GM12878 (cell line): ENCODE measurements around the gene KPNA1. TPM values are rescaled to one million over a fixed set of nuclear protein-coding genes. Genes with fewer than 3 reads are reported as not detected.

Source experiments
- ATAC-seq: fragments of 200-7000 bp; cut with Tn5 transposase; 3 replicates; pipeline ENCODE4 v1.9.1; 2020; ENCODE audit warnings: mild to moderate bottlenecking, moderate library complexity
- BruUV-seq: library from RNA; stranded (reverse); fragments of 400-500 nt; replicated peaks from 2 replicates; lab custom pipeline; 2021; lab: Mats Ljungman, UMichigan
- CTCF ChIA-PET: fragments of 300-600 bp; sonication (Branson Sonifier 250); formaldehyde crosslinking; extraction: SDS; loops from one replicate; lab custom pipeline; 2021; ENCODE audit warnings: inconsistent platforms; lab: Yijun Ruan, JAX
- POLR2A ChIA-PET: fragments of 350-600 bp; formaldehyde crosslinking; extraction: SDS; loops from one replicate; lab custom pipeline; 2021; ENCODE audit warnings: inconsistent platforms; lab: Charles Lee
- RAD21 ChIA-PET: fragments of 300-600 bp; sonication (Branson Sonifier 250); formaldehyde crosslinking; loops from one replicate; lab custom pipeline; 2023; ENCODE audit warnings: antibody characterized with exemption; ENCODE audit not compliant: unreplicated experiment; lab: Charles Lee
- SMC1A ChIA-PET: fragments of 300-600 bp; sonication (Branson Sonifier 250); formaldehyde crosslinking; loops from one replicate; lab custom pipeline; 2023; ENCODE audit not compliant: unreplicated experiment, uncharacterized antibody; lab: Charles Lee
- DNase-seq: peaks from one replicate; pipeline ENCODE4 v3.0.0-alpha.2; 2011; ENCODE audit warnings: low read depth, low spot score
- FAIRE-seq: peaks from 3 replicates; lab custom pipeline; 2011; peaks lifted over from hg19 to GRCh38; lab: Jason Lieb, UNC
- H2AFZ ChIP-seq: 2 replicates; pipeline ENCODE4 v1.6.0; 2011; ENCODE audit warnings: low read depth, low read length, control low read depth; ENCODE audit not compliant: control insufficient read depth
- H3K27ac ChIP-seq: 2 replicates; pipeline ENCODE4 v1.5.1; 2011; ENCODE audit warnings: control low read depth; ENCODE audit not compliant: control insufficient read depth, insufficient read depth
- H3K27me3 ChIP-seq, 2 experiments: replicated peaks in 1 of 2; 2 replicates each; pipeline versions ENCODE4 v1.6.0 to v1.6.1; 2011; ENCODE audit warnings: low read length in 1 of 2; ENCODE audit not compliant: control insufficient read depth in 2 of 2, insufficient read depth in 2 of 2
- H3K36me3 ChIP-seq, 2 experiments: 2 replicates each; pipeline ENCODE4 v1.5.1; 2011; ENCODE audit warnings: low read length in 1 of 2; ENCODE audit not compliant: control insufficient read depth in 2 of 2, insufficient read depth in 2 of 2
- H3K4me1 ChIP-seq: 2 replicates; pipeline ENCODE4 v1.6.1; 2011; ENCODE audit warnings: mild to moderate bottlenecking, low read length, moderate library complexity, mixed read lengths; ENCODE audit not compliant: control insufficient read depth, insufficient read depth
- H3K4me2 ChIP-seq: 2 replicates; pipeline ENCODE4 v1.6.0; 2011; ENCODE audit warnings: control low read depth; ENCODE audit not compliant: control insufficient read depth, insufficient read depth
- H3K4me3 ChIP-seq: fragments of 200-600 bp; sonication (generic); 2 replicates; pipeline ENCODE4 v1.5.1; 2016
- H3K79me2 ChIP-seq: 2 replicates; pipeline ENCODE4 v1.6.0; 2011; ENCODE audit warnings: low read length; ENCODE audit not compliant: control insufficient read depth, insufficient read depth
- H3K9ac ChIP-seq: 2 replicates; pipeline ENCODE4 v1.8.0; 2011; ENCODE audit warnings: low read length, control low read depth, mixed read lengths; ENCODE audit not compliant: control insufficient read depth, insufficient read depth
- H3K9me3 ChIP-seq: replicated peaks from 3 replicates; pipeline ENCODE4 v1.5.1; 2011; ENCODE audit warnings: mild to moderate bottlenecking, low read length; ENCODE audit not compliant: control insufficient read depth, insufficient read depth
- H4K20me1 ChIP-seq: 2 replicates; pipeline ENCODE4 v1.6.0; 2011; ENCODE audit not compliant: control insufficient read depth, insufficient read depth
- BRCA1 ChIP-seq: IDR thresholded peaks from 2 replicates; pipeline ENCODE4 v1.6.1; 2011; ENCODE audit warnings: low read depth, low read length, improper control_type of control experiment
- HDAC6 ChIP-seq: fragments of 200-600 bp; sonication (generic); IDR thresholded peaks from one replicate; pipeline ENCODE4 v1.8.0; 2017; ENCODE audit warnings: antibody characterized with exemption; ENCODE audit not compliant: unreplicated experiment
- LARP7 ChIP-seq: fragments of 450-650 bp; IDR thresholded peaks from 2 replicates; pipeline ENCODE4 v1.6.1; 2017; ENCODE audit warnings: mild to moderate bottlenecking
- MEF2B ChIP-seq: fragments of 450-650 bp; IDR thresholded peaks from 2 replicates; pipeline ENCODE4 v1.6.1; 2018; ENCODE audit warnings: mild to moderate bottlenecking, moderate library complexity; ENCODE audit not compliant: partially characterized antibody, poor library complexity, severe bottlenecking
- NFXL1 ChIP-seq: fragments of 450-650 bp; IDR thresholded peaks from 2 replicates; pipeline ENCODE4 v1.6.1; 2017; ENCODE audit warnings: antibody characterized with exemption, mild to moderate bottlenecking, borderline replicate concordance
- PAX8 ChIP-seq: fragments of 450-650 bp; IDR thresholded peaks from 2 replicates; pipeline ENCODE4 v1.6.1; 2017; ENCODE audit warnings: mild to moderate bottlenecking, moderate library complexity
- RCOR1 ChIP-seq: conservative IDR thresholded peaks from 2 replicates; pipeline ENCODE4 v1.6.1; 2012; ENCODE audit warnings: low read depth, low read length, improper control_type of control experiment
- RFX5 ChIP-seq: IDR thresholded peaks from 2 replicates; pipeline ENCODE4 v1.6.1; 2011; ENCODE audit warnings: low read depth, low read length, improper control_type of control experiment
- RUNX3 ChIP-seq: IDR thresholded peaks from 2 replicates; pipeline ENCODE4 v1.6.1; 2012; ENCODE audit warnings: low read length, inconsistent platforms
- SRF ChIP-seq, 2 experiments: IDR thresholded peaks; 2 replicates each; pipeline ENCODE4 v1.6.1; 2011; ENCODE audit warnings: low read depth in 2 of 2, low read length in 2 of 2, mild to moderate bottlenecking in 1 of 2, moderate library complexity in 1 of 2
- TCF7 ChIP-seq: IDR thresholded peaks from 2 replicates; pipeline ENCODE4 v1.6.1; 2014; ENCODE audit warnings: antibody characterized with exemption, borderline replicate concordance
- ZNF384 ChIP-seq: IDR thresholded peaks from 2 replicates; pipeline ENCODE4 v1.6.1; 2012; ENCODE audit warnings: low read depth, mild to moderate bottlenecking, low read length, improper control_type of control experiment, borderline replicate concordance
- WGBS: methylation state at CpG from one replicate; pipeline ENCODE4 v1.1.6; 2016; ENCODE audit warnings: low lambda C conversion rate; ENCODE audit not compliant: insufficient replicate concordance, insufficient coverage; ENCODE audit errors: missing lambda C conversion rate; 5-methylcytosine and 5-hydroxymethylcytosine counted together
- in situ Hi-C: fragments of 300-500 bp; cut with MboI; formaldehyde crosslinking; loops from 9 replicates; pipeline ENCODE4 v1.14.3; 2018; ENCODE audit warnings: mixed read lengths
- intact Hi-C: fragments of 100-400 bp; cut with micrococcal nuclease; formaldehyde crosslinking; loops from one replicate; pipeline ENCODE4 v1.14.2; 2022; ENCODE audit not compliant: unreplicated experiment
- polyA plus RNA-seq, 11 experiments: library from polyadenylated mRNA; depleted of rRNA in 4 of 11; unstranded in 6 of 11; stranded (reverse) in 5 of 11; fragments of >200 nt; fragmentation: Nextera tagmentation in 4 of 11; fragmentation: Illumina TruSeq in 1 of 11; extraction: Ambion mirVana in 4 of 11; extraction: Trizol in 1 of 11; gene quantifications; 1 replicate in 1 of 11; 2 replicates in 10 of 11; pipeline versions ENCODE4 v1.2.1 to v1.2.3, GENCODE V29; 2011 to 2016; ENCODE audit warnings: inconsistent platforms in 2 of 11, missing spikeins in 2 of 11, low read depth in 1 of 11
- total RNA-seq, 4 experiments: library from RNA; depleted of rRNA in 3 of 4; stranded (reverse); fragments of >200 nt in 3 of 4; fragmentation: Illumina TruSeq in 1 of 4; extraction: Trizol in 1 of 4; gene quantifications; 2 replicates each; pipeline versions ENCODE4 v1.2.1 to v1.2.3, GENCODE V29; 2013 to 2021
- TF ChIP-seq, protein P1 (sequence below): fragments of 450-650 bp; IDR thresholded peaks from 2 replicates; pipeline ENCODE4 v1.6.1; 2018; ENCODE audit warnings: mild to moderate bottlenecking, low read depth, moderate library complexity; ENCODE audit not compliant: partially characterized antibody
- TF ChIP-seq, protein P2 (sequence below), 3 experiments: IDR thresholded peaks in 2 of 3; conservative IDR thresholded peaks in 1 of 3; 2 replicates each; pipeline ENCODE4 v1.5.1; 2011; ENCODE audit warnings: low read depth in 3 of 3, low read length in 3 of 3, mild to moderate bottlenecking in 3 of 3, control low read depth in 2 of 3, moderate library complexity in 2 of 3, inconsistent platforms in 1 of 3, mixed read lengths in 1 of 3; ENCODE audit not compliant: control insufficient read depth in 2 of 3, insufficient read depth in 1 of 3; ENCODE audit errors: extremely low read depth in 1 of 3
- TF ChIP-seq, protein P3 (sequence below): IDR thresholded peaks from 2 replicates; pipeline ENCODE4 v1.6.1; 2012; ENCODE audit warnings: low read length, inconsistent platforms
- TF ChIP-seq, protein P4 (sequence below): fragments of 450-650 bp; IDR thresholded peaks from 2 replicates; pipeline ENCODE4 v1.6.1; 2017; ENCODE audit warnings: mild to moderate bottlenecking, low read depth, inconsistent platforms; ENCODE audit not compliant: poor library complexity, severe bottlenecking

KPNA1 gene
- total and polyA plus RNA-seq, 10 of the 15 experiments (the other 5 are each of a cell fraction or from before 2014, with no cell fraction given) = 8.5 to 52.7 (median 41.0) TPM

DNA sequence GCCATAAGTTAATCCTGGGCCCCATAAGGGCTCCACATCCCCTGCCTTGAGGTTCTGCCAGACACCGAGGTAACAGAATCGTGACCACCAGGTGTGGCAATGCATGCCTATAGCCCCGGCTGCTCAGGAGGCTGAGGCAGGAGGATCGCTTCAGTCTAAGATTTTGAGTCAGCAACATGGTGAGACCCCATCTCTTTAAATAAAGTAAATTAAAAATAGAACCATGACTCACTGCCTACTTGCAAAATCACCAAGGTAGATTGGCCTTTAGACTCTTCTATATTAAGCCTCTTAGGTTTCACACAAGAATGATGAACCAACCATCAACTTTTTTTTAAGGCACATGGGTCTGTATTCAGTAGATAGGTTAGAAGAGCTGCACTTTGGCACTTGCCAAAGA, 108.5 kb downstream of the KPNA1 start:
- Histone ChIP-seq H4K20me1 (no peaks in the 10 kb centered on the region), H3K4me1 (no peaks in the 10 kb centered on the region), H3K27me3 (no peaks in the 10 kb centered on the region), H3K36me3 (peaks cover 5 to 18% of the 10 kb centered on the region in 2 experiments), H3K4me2 (no peak overlapping the region), H3K27ac (no peak overlapping the region), H3K9ac (no peak overlapping the region), H3K79me2 (no peaks in the 10 kb centered on the region; the same call in 1 of the 2 replicates), H3K9me3 (no peaks in the 10 kb centered on the region), H3K4me3 (no peak overlapping the region), H2AFZ (no peak overlapping the region)
- intact Hi-C loops = no loop called here
- CTCF ChIA-PET = interaction anchor here (0.9 to 5.4 kb wide), 6 partner anchors 9 to 360 kb away, joined by 3 to 28 read pairs (median 4); partner anchors contain the start of genes FAM162A and WDR5B
- POLR2A ChIA-PET = interaction anchor here (0.6 to 2.6 kb wide), 5 partner anchors 10 to 135 kb away, joined by 3 to 16 read pairs (median 4); partner anchors contain the start of genes FAM162A and WDR5B
- DNase-seq (no peak), ATAC-seq (peak; percentile 68), FAIRE-seq (no peak)
- SMC1A ChIA-PET = interaction anchor here (1.3 to 7.4 kb wide), 5 partner anchors 9 to 304 kb away, joined by 3 to 70 read pairs (median 6); no protein-coding TSS in a partner anchor
- in situ Hi-C loops = no loop called here
- RAD21 ChIA-PET = interaction anchor here (0.8 to 1.9 kb wide), 5 partner anchors 10 to 100 kb away, joined by 3 to 6 read pairs (median 4); partner anchors contain the start of genes FAM162A, MIX23 and WDR5B
- BruUV-seq = no TSS peak
- 5% methylated on average over 4 of the region's 4 CpGs for WGBS
- TF ChIP-seq HDAC6 (no peak), MEF2B (peak; percentile 67), SRF (IDR thresholded peaks at IDR 0.05; ENCODE audit: low read depth in 2 of 2, low read length in 2 of 2) (no peak), RUNX3 (peak; percentile 32), LARP7 (no peak), NFXL1 (no peak), ZNF384 (no peak), RCOR1 (no peak), BRCA1 (no peak), PAX8 (no peak), RFX5 (no peak), TCF7 (no peak)
- TF ChIP-seq, protein P1, sequence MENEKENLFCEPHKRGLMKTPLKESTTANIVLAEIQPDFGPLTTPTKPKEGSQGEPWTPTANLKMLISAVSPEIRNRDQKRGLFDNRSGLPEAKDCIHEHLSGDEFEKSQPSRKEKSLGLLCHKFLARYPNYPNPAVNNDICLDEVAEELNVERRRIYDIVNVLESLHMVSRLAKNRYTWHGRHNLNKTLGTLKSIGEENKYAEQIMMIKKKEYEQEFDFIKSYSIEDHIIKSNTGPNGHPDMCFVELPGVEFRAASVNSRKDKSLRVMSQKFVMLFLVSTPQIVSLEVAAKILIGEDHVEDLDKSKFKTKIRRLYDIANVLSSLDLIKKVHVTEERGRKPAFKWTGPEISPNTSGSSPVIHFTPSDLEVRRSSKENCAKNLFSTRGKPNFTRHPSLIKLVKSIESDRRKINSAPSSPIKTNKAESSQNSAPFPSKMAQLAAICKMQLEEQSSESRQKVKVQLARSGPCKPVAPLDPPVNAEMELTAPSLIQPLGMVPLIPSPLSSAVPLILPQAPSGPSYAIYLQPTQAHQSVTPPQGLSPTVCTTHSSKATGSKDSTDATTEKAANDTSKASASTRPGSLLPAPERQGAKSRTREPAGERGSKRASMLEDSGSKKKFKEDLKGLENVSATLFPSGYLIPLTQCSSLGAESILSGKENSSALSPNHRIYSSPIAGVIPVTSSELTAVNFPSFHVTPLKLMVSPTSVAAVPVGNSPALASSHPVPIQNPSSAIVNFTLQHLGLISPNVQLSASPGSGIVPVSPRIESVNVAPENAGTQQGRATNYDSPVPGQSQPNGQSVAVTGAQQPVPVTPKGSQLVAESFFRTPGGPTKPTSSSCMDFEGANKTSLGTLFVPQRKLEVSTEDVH = no peak
- TF ChIP-seq, protein P2, sequence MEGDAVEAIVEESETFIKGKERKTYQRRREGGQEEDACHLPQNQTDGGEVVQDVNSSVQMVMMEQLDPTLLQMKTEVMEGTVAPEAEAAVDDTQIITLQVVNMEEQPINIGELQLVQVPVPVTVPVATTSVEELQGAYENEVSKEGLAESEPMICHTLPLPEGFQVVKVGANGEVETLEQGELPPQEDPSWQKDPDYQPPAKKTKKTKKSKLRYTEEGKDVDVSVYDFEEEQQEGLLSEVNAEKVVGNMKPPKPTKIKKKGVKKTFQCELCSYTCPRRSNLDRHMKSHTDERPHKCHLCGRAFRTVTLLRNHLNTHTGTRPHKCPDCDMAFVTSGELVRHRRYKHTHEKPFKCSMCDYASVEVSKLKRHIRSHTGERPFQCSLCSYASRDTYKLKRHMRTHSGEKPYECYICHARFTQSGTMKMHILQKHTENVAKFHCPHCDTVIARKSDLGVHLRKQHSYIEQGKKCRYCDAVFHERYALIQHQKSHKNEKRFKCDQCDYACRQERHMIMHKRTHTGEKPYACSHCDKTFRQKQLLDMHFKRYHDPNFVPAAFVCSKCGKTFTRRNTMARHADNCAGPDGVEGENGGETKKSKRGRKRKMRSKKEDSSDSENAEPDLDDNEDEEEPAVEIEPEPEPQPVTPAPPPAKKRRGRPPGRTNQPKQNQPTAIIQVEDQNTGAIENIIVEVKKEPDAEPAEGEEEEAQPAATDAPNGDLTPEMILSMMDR (IDR thresholded peaks at IDR 0.05 in 2 of 3, conservative IDR thresholded peaks at IDR 0.05 in 1 of 3; ENCODE audit: control insufficient read depth in 2 of 3, extremely low read depth in 1 of 3, insufficient read depth in 1 of 3, low read depth in 3 of 3, low read length in 3 of 3) = no peak
- TF ChIP-seq, protein P3, sequence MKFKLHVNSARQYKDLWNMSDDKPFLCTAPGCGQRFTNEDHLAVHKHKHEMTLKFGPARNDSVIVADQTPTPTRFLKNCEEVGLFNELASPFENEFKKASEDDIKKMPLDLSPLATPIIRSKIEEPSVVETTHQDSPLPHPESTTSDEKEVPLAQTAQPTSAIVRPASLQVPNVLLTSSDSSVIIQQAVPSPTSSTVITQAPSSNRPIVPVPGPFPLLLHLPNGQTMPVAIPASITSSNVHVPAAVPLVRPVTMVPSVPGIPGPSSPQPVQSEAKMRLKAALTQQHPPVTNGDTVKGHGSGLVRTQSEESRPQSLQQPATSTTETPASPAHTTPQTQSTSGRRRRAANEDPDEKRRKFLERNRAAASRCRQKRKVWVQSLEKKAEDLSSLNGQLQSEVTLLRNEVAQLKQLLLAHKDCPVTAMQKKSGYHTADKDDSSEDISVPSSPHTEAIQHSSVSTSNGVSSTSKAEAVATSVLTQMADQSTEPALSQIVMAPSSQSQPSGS = peak; percentile 37; the same call in 1 of the 2 replicates
- TF ChIP-seq, protein P4, sequence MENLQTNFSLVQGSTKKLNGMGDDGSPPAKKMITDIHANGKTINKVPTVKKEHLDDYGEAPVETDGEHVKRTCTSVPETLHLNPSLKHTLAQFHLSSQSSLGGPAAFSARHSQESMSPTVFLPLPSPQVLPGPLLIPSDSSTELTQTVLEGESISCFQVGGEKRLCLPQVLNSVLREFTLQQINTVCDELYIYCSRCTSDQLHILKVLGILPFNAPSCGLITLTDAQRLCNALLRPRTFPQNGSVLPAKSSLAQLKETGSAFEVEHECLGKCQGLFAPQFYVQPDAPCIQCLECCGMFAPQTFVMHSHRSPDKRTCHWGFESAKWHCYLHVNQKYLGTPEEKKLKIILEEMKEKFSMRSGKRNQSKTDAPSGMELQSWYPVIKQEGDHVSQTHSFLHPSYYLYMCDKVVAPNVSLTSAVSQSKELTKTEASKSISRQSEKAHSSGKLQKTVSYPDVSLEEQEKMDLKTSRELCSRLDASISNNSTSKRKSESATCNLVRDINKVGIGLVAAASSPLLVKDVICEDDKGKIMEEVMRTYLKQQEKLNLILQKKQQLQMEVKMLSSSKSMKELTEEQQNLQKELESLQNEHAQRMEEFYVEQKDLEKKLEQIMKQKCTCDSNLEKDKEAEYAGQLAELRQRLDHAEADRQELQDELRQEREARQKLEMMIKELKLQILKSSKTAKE = no peak
